NCI-H1436 (cell line): ENCODE measurements around the gene EMILIN2.
"Not testable (repeated sequence)": the region's sequence is repeated elsewhere in the genome, so short reads cannot be mapped to it uniquely, and the experiment has no call there.

Source experiments
- DNase-seq: peaks from one replicate; lab custom pipeline; 2025; lab: John Stamatoyannopoulos, UW

Gene EMILIN2

GRCh38 chr18:2915486-2915885 lies 68.7 kb downstream of the EMILIN2 start:
- DNase-seq, result not testable (repeated sequence)

- DNase-seq, result no peak
Measured at GRCh38 chr18:2916184-2916583, 69.4 kb downstream of the EMILIN2 start.

GRCh38 chr18:2917259-2918047 lies 70.6 kb downstream of the EMILIN2 start:
- DNase-seq, result no peak

- DNase-seq, result no peak
Measured at GRCh38 chr18:2918761-2919550, 72.2 kb downstream of the EMILIN2 start.

GRCh38 chr18:2919600-2919999 lies 72.8 kb downstream of the EMILIN2 start:
- no peak for DNase-seq

DNA sequence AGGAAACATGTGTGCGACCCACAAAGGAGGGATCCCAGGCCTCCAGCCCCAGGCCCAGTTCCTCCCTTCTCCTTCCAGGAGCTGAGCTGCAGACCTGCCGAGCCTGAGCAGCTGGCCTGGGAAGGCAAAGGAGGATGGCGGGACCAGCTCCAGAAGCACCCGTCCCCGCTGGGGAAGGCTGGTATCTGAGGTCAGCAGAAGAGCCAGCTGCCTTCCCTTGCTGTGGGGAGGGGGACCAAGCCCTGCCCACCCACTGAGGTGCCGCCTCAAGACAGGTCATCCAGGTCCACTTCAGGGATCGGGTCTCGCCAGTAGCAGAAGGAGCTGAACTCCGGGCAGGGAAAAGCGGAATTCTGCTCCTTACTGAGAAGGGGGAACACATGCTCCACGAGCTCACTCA lies 73.2 kb downstream of the EMILIN2 start:
- no peak for DNase-seq

DNA sequence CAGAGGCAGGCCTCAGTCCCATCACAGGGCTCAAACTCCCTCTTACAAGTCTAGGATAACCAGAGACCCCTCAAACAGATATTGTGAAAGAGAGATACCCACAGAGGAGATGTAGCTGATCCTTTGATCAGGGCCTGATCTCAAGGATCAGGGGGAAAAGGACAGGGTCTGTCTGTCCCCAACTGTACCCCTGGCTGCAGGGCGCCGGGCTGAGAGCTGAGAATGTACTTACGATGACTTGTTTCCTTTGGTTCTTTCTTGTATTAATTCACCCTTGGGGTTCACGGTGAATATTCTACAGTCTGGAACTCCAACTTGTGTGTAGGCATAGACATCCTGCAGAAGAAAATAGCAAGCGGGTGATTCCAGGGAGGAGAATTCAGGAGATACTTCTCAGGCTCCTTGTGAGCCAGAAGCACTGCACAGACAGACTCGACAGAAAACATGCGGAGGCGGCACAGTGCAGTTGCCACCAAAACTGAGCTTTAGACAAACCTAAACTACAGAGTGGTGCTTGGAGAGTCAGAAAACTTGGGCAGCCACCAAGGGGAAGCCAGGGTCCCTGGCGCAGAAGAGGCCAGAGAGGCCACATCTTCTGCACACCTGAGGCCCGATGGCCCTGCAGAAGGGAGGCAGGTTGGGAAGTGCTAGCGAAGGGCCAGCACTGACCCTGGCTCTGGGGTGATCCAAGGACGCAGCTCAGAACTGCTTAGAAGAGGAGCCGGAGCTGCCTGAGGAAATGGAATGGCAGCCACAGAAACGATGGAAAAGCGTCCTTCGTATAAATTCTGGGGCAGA lies 73.9 kb downstream of the EMILIN2 start:
- no peak for DNase-seq

- DNase-seq, result no peak
Measured at GRCh38 chr18:2921778-2922177, 75.0 kb downstream of the EMILIN2 start.

- no peak for DNase-seq
Measured at GRCh38 chr18:2923464-2923863, 76.7 kb downstream of the EMILIN2 start.

DNA sequence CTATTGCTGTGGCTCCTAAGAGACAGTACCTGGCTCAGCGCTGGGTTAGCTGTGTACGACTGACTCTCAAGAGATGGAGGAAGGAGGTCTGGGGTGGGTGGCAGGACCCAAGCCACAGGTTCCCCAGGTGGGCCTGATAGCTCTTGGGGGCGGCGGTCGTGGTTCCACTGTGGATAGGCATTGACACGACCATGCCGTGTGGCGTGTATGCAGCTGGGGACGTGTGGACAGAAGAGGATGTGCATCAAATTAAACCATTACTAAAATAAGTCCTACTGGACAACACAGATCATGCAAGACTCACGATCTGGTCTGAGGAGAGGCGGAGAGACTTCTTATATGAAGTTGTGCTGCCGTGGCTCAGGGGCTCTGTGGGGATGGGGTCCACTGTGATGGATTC lies 78.1 kb downstream of the EMILIN2 start:
- DNase-seq, result no peak

GRCh38 chr18:2926528-2926927 lies 79.7 kb downstream of the EMILIN2 start:
- DNase-seq, result no peak

GRCh38 chr18:2927745-2928144 lies 80.9 kb downstream of the EMILIN2 start:
- DNase-seq, result no peak

GRCh38 chr18:2932247-2933181 lies 85.7 kb downstream of the EMILIN2 start:
- peak; percentile 58 for DNase-seq

DNA sequence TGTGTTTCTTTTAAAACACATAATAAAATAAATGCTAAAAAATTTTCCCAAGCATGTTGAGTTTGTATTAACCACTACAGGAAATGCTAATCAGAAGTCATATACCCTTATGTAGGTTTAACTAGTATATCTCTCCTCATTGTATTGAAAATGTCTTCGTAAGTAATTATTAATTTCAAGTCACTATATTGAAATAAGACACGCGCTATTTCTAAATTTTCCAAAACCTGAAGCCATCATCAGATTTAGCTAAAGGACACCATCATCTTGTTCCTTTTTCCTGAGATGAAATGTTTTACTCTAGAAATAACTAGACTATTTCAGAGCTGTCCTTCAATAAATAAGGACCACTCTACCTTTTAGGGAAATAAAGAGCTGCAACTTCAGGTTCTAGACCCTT lies 87.2 kb downstream of the EMILIN2 start:
- no peak for DNase-seq

- DNase-seq, result no peak
Measured at GRCh38 chr18:2935438-2936192, 88.8 kb downstream of the EMILIN2 start.

DNA sequence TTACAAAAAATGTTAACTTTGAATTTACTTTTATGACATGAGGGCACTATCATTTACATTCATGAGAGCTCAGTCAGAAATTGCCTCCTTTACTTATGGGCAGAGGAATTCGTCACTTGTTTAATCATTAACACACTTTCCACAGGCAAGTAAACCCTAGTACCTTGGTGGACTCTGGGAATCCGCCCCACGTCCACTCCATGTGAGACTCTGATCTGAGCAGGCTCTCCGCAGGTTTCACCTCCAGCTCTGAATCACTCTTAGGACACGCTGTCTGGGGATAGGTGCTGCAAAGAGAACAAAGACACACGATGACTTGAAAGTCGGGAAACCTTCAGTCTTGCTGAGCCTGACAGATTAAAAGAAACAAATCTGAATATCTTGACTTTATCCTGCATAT lies 92.5 kb downstream of the EMILIN2 start:
- DNase-seq, result no peak

DNA sequence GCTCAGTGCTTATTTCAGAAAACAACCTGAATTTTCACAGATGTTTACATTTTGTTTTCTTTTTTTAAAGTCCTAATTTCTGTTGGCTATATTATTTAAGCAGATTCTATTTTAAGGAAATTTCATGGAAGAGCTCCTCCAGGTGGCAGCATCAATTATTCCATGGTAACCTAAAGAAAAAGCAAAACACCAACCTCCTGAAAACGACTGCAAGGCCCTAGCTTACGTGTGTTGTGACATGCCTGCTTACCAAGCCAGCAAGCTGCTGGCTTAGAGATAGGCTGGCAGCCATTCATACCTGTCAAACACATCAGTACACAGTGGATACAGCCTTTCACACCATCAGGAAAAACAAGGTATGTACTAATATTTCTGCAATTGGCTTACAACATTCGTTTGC lies 101.2 kb downstream of the EMILIN2 start:
- no peak for DNase-seq

- DNase-seq, result no peak
Measured at GRCh38 chr18:2952605-2953004, 105.8 kb downstream of the EMILIN2 start.

DNA sequence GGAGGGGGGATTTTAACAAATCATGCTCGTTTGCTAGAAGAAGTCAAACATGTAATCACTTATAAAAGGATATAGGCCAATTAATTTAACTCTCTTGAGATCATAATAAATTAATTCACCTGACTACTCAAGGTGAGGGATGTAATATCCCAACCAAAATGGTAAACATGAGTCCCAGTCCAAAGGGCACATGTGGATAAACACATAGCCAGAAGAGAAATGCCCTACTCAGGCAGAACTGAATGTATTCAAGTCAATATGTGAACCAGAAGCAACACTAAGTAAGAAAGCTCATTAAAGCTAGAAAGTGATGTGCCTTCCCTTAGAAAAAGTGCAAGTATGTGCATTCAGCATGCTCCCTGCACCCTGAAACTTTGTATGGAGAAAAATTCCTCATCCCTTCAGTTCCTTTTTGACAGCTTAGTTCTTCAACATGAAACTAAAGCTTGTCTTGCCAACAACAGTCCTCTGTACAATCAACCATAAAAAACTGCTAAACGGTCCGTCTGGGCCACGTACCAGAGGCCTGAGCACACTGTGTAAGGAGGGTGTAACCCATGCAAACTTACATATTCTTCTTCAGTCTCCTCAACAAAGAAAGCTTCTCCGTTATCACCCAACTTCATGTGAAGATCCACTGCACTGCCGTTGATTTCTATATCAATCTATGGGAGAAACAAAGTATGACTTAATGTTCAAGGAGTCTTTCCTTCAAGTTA lies 107.3 kb downstream of the EMILIN2 start:
- no peak for DNase-seq
